GM18951 (cell line): Measurements from ENCODE around the gene SIVA1.
A peak's percentile ranks its signal among the peaks of the same experiment; 100 is the strongest.

Source experiments
- POLR2A ChIP-seq: IDR thresholded peaks from 4 replicates; pipeline ENCODE4 v1.6.1; 2011; ENCODE audit warnings: mild to moderate bottlenecking; ENCODE audit not compliant: insufficient read length, insufficient read depth; ENCODE audit errors: extremely low read depth
- in situ Hi-C: fragments of 300-500 bp; cut with MboI; formaldehyde crosslinking; loops from one replicate; pipeline ENCODE4 v1.12.0; 2022; ENCODE audit warnings: low sequenced_read_pairs, mixed read lengths, inconsistent platforms; ENCODE audit not compliant: unreplicated experiment

Gene SIVA1

GRCh38 chr14:104714066-104714465, 38.9 kb upstream of the SIVA1 start:
- TF ChIP-seq POLR2A, result no peak
- in situ Hi-C loops, result no loop called here

GRCh38 chr14:104714681-104715080, 38.3 kb upstream of the SIVA1 start:
- TF ChIP-seq POLR2A, result no peak
- in situ Hi-C loops, result no loop called here

DNA sequence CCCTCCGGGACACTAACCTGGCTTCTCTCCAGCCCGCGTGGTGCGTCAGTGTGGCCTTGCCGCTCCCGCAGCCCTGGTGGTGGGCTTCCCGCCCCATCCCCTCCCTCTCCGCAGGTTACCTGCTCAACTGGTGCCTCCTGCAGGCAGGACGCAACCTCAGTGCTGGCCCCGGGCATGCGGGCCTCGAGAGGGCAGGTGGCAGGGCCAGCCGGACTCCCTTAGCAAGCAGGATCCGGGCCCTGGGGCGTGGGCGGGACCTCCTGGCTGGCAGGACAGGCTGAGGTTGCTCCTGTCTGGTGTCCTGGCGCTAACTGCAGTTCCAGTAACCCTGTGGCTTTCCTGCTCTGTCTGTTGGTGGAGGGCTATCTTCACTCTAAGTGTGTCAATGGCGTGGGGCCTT, 37.5 kb upstream of the SIVA1 start:
- no peak for TF ChIP-seq POLR2A
- in situ Hi-C loops, result no loop called here

DNA sequence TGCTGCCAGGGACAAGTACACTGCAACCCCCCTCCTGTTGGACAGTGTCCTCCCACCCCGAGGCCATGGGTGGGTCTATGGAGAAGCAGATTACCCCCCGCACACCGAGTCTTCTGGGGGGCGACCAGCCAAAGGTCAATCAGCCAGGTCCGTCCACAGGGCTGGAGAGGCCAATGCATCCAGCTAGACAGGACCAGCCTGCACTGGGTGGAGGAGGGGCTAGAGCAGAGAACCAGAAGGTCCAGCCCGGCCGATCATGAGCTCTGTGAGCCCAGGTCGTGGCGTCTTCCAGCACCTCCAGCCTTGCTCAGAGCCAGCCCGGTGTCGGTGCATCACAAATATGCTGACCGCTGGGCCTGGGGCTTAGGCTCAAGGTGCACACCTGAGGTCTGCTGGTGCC, 37.1 kb upstream of the SIVA1 start:
- TF ChIP-seq POLR2A, result no peak
- in situ Hi-C loops, result no loop called here

GRCh38 chr14:104717137-104717536, 35.8 kb upstream of the SIVA1 start:
- no peak for TF ChIP-seq POLR2A
- in situ Hi-C loops, result no loop called here

DNA sequence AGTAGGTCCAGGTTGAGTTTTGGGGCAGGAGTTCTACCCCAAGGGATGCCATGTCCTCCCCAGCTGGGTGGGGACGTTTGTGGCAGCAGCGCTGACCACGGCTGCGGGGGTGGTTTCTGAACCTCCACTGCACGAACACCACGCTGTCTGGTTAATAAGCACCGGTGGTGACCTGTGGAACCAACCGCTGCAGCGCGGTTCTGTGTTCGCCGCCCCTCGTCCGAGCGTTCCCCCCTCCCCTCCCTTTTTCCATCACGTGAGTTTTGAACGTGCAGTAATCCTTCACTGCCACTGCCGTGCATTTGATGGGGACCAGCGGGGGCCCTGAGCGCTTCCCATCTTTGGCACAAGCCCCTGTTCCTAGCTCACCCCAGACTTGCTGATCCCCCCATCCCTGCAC, 35.3 kb upstream of the SIVA1 start:
- in situ Hi-C loops, result no loop called here
- TF ChIP-seq POLR2A, result no peak

DNA sequence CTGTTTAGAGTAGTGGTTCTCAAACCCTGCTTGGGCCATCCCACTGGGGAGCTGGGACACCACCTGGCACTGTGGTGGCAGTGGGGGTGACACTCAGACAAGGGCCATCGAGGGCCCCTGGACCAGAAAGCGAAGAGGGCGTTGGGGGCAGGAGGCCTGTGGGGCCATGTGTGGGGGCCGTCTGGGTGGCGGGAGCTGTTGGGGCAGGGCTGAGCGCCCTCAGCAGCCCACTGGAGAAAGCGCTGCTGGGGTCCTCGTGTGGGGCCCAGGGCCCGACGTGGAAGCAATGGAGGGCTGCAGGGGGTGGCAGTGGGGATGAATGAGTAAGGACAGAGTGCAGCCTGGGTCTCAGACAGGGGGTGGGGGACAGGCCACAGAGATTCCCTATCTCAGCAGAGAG, 34.8 kb upstream of the SIVA1 start:
- in situ Hi-C loops, result no loop called here

GRCh38 chr14:104718871-104719270, 34.1 kb upstream of the SIVA1 start:
- no peak for TF ChIP-seq POLR2A
- in situ Hi-C loops, result no loop called here

More for the DNA sequence above, 34.8 kb upstream of the SIVA1 start:
- no peak for TF ChIP-seq POLR2A

GRCh38 chr14:104719343-104719742, 33.6 kb upstream of the SIVA1 start:
- in situ Hi-C loops, result no loop called here
- no peak for TF ChIP-seq POLR2A

DNA sequence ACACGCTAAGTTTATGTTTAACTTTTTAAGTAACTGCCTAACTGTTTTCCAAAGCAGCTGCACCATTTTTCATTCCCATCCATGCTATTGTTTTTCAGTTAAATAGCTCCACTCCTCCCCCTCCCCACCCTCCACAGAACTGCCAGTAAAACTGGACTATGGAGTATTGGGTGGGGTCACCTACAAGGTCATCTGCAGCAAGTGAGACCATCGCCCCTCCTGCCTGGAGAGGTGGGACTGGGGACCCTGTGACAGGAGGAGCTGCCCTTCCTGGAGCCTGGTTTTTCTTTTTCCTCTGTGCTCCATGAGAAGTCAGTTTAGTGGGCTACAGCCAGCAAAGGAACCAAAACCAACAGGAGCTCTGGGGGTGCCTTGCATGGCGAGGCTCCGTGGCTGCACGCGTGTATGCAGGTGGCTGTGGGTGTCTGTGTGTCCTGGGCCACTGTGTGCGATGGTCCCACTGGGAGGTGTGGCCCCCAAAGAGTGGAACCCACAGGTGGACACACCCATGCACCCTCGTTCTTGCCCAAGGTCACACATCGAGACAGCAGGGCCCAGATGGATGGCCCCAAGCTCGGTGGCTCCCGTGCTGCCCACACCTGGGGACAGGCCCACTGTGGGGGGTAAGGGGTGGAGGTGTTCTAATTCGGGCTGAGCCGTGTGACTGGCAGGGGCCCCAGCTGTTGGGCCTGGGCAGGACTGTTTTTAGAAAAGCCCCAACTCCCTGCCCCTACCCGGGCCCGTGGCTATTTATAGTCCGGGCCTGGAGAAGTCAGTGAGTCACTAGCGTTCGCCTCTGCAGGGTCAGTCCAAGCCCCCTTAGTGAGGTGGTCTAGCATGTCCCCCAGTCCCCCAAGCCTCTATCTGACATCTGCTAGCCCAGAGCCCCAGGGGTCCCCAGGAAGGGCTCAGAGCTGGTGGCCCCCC, 31.2 kb upstream of the SIVA1 start:
- in situ Hi-C loops, result no loop called here
- no peak for TF ChIP-seq POLR2A

DNA sequence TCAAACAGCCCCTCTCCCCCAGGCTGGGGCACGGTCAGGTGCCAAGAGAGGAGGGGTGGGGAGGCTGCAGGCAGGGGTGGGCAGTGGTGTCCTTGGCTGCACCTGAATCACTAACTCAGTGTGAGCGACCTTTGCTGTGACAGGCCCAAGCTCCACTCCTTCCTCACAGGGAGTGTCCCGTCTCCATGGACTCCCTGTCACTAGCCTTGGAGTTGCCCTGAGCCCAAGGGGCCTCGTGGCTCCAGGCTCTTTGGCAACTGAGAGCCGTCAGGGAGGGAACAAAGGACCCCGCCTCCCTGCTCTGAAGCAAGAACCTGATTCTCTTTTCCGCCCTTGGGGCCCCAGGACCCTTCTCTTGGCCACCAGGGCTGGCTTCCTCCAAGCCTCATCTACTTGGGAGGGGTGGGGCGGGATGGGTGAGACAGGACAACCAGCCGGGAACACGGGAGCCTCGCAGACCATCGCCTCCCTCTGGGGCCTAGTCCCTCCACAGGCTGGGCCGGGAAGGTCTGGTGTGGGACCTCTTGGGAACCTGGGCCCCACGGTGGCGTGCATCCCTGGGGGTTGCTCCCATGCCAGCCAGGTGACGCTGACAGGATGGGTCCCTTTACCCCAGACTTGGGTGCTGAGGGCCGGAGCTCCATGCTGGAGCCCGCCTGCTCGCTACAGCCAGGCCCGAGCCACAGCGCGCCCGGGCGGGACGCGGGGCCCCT, 29.9 kb upstream of the SIVA1 start:
- TF ChIP-seq POLR2A, result no peak
- in situ Hi-C loops, result no loop called here

GRCh38 chr14:104723651-104724406, 29.1 kb upstream of the SIVA1 start, which contains the start of gene ADSS1:
ADSS1 (plus strand) TSS chr14:104724229; CDS start chr14:104724271, 42 bp downstream.
- in situ Hi-C loops, result no loop called here

DNA sequence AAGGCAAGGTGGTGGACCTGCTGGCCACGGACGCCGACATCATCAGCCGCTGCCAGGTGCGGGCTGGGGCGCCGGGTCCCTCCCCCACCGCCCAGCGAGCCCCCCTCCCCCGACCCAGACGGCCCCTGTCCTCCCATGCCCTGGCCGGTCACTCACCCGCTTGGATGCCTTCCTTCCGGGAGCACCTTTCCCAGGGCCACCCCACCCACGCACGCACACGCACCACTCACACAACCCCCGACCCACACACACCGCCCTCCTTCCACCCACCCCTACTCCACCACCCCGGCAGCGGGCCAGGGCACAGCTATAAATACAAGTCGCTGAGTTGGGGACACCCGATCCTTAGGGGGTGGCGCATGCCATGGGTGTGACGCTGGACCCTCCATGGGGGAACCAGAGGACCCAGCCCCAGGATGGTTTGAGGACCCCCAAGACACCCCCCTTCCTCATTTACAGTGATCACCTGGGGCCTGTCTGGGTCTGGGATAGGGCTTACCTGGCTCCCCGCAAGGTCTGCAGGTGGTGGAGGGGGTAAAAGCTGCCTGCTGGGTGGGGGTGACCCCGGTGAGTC, 28.5 kb upstream of the SIVA1 start:
- in situ Hi-C loops, result no loop called here
- TF ChIP-seq POLR2A, result no peak

More at GRCh38 chr14:104723651-104724406, 29.1 kb upstream of the SIVA1 start, which contains the start of gene ADSS1:
- TF ChIP-seq POLR2A, result peak; percentile 50
